ENCODE results near the gene LYZL1. TPM values are rescaled to one million over a fixed set of nuclear protein-coding genes. Genes with fewer than 3 reads are reported as not detected.
"Not testable (repeated sequence)": the region's sequence is repeated elsewhere in the genome, so short reads cannot be mapped to it uniquely, and the experiment has no call there.

The LYZL1 gene
- polyA plus RNA-seq, 3 donors from 2014 or later, result not detected

DNA sequence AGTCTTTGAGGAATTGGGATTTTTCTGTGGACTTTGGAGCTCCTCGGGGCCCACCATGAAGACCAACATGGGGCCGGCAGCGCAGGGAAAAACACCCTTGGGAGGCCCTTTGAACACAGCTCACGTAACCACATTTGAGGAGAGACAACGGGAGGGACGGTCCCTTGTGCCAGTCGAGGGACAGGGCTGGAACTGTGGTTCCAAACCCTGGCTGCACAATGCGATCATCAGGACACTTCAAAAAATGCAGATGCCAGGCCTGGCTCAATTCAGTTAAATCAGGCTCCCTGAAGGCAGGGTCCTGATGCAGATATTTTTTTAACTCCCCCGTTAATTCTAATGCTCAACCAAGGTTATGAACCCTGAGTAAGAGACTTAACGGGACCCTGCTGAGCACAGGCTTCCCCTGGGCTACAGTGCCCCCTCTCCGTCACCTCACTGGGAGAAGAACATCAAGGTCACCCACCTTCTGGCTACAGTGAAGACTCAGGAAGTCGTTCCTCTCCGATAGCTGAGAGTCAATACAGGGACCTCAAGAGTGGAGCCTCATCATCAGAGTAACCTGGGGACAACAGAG is 30.4 kb downstream of the LYZL1 start:
- no peak for DNase-seq
- Mint-ChIP-seq H3K27me3 (ENCODE audit: low read depth in 3 of 3) (peaks cover 0 to 15% (median 13%) of the 10 kb centered on the region in 3 donors), H3K36me3 (no peaks in the 10 kb centered on the region), H3K4me3 (no peak overlapping the region), H3K4me1 (peaks cover 7 to 8% of the 10 kb centered on the region in 2 donors), H3K9me3 (no peaks in the 10 kb centered on the region), H3K27ac (no peak overlapping the region)

DNA sequence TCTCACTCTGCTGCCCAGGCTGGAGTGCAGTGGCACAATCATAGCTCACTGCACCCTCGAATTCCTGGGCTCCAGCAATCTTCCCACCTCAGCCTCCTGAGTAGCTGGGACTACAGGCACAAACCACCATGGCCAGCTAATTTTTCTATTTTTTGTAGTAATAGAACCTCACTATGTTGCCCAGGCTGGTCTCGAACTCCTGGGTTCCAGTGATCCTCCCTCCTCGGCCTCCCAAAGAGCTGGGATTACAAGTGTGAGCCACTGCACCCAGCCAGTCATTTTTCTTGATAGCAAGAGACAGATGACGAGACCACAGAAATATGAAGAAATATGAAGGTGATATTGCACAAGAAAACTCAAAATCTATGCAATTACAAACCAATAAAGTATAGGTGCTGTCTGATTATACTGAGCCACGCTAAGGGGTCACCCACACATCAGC is 31.8 kb downstream of the LYZL1 start:
- H3K4me1 Mint-ChIP-seq, H3K9me3 Mint-ChIP-seq, DNase-seq, H3K4me3 Mint-ChIP-seq, H3K27ac Mint-ChIP-seq, H3K36me3 Mint-ChIP-seq: not testable (repeated sequence)
- peaks cover 0 to 15% (median 13%) of the 10 kb centered on the region in 3 donors for H3K27me3 Mint-ChIP-seq (ENCODE audit: low read depth in 3 of 3)

DNA sequence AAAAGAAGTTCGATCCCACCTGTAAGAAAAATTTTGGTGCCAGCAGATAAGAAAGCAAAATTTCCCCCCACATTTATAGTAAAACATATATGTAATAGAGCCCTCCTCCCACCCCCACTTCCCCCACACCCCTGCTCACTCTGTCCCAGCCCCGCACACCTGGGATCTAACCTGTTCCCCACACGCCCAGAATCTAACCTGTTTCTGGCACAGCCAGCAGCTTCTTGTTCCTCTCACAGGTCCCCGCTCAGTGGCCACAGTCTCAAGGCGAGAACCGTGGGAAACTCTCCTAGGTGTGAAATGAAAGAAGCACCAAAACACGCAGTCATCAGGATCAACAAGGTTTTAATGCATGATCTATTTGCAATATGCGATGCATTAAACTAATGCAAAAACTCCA is 32.8 kb downstream of the LYZL1 start:
- no peak for DNase-seq
- peaks cover 7 to 8% of the 10 kb centered on the region in 2 donors for H3K4me1 Mint-ChIP-seq
- H3K4me3 Mint-ChIP-seq, result no peak overlapping the region
- no peaks in the 10 kb centered on the region for H3K36me3 Mint-ChIP-seq
- no peak overlapping the region for H3K27ac Mint-ChIP-seq
- H3K9me3 Mint-ChIP-seq, result no peaks in the 10 kb centered on the region
- peaks cover 0 to 15% (median 12%) of the 10 kb centered on the region in 3 donors for H3K27me3 Mint-ChIP-seq (ENCODE audit: low read depth in 3 of 3)

DNA sequence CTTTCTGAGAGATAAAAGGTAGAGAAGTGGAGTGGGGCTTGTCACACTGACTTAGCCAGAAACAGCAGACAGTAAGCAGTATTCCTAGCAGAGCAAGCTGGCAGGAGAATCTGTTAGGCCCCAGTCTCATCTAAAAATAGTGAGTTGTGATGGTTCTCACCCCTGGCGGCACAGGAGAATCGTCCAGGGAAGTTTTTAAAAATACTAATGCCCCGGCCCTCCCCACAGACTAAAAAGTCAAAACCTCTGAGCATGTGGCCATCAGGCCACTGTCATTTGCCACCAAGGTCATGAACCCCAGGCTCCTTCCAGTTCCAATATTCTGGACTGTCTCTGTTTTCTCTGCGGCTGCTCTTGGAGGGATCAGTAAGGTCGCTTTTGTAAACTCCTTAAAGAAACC is 34.0 kb downstream of the LYZL1 start:
- peaks cover 6% of the 10 kb centered on the region in 2 donors for H3K4me1 Mint-ChIP-seq
- no peak overlapping the region for H3K27ac Mint-ChIP-seq
- no peak overlapping the region for H3K4me3 Mint-ChIP-seq
- H3K36me3 Mint-ChIP-seq, result no peaks in the 10 kb centered on the region
- H3K9me3 Mint-ChIP-seq, result no peaks in the 10 kb centered on the region
- H3K27me3 Mint-ChIP-seq (ENCODE audit: low read depth in 3 of 3), result peaks cover 0 to 12% (median 10%) of the 10 kb centered on the region in 3 donors
- no peak for DNase-seq

DNA sequence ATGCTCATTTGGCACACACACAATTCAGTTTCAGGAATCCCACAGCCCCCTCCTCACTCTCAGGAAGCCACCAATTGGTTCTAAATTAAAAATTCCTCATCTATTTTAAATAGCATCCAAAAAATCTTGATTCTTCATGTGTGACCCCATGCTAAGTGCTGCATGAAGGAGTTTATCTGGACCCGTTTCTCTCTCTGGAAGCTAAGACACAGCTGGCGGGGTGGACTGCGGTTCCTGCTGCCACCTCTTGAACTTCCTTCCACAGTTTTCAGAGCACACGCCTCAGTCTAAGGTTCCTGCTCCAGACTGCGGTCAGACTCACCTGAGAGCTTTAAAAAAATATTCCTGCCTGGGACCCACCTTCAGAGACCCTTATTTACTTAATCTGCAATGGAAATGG is 34.5 kb downstream of the LYZL1 start:
- Mint-ChIP-seq H3K4me1 (peaks cover 2% of the 10 kb centered on the region in 2 donors), H3K9me3 (peaks cover 0 to 1% (median 0%) of the 10 kb centered on the region in 6 donors), H3K36me3 (no peaks in the 10 kb centered on the region), H3K27ac (no peak overlapping the region), H3K4me3 (no peak overlapping the region), H3K27me3 (ENCODE audit: low read depth in 3 of 3) (peaks cover 0 to 12% (median 9%) of the 10 kb centered on the region in 3 donors)
- no peak for DNase-seq

DNA sequence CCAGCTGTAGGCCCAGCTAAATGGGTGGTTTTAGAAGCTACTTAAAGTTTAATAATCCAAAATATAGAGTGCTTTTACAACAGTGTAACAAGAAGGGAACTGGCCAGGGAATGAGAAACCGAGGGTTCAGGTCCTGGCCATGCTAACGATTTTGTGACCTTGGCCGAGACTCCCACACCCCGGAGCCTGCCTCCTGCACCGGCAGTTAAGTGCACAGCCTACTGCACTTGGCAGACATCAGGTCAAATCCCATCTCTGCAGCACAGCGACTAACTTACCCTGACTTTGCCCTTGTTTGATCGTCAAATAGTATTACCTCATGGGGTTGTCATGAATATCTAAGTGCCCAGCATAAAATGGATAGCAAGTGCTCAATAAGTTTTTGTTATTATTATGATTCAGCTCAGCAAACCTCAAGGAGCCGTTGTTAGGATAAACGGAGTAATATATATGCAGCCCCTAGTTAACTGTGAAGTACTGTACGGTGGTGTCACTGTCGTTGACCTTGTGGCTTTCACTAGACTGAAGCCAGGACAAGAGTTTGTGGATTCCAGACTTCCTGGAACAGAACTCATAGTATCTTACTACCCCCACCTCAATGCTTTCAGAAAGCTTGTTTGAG is 35.5 kb downstream of the LYZL1 start:
- Mint-ChIP-seq H3K4me1 (no peaks in the 10 kb centered on the region), H3K27ac (no peak overlapping the region), H3K27me3 (ENCODE audit: low read depth in 3 of 3) (peaks cover 0 to 9% (median 7%) of the 10 kb centered on the region in 3 donors), H3K4me3 (no peak overlapping the region), H3K36me3 (no peaks in the 10 kb centered on the region), H3K9me3 (peaks cover 0 to 2% (median 0%) of the 10 kb centered on the region in 6 donors)
- DNase-seq, result no peak

DNA sequence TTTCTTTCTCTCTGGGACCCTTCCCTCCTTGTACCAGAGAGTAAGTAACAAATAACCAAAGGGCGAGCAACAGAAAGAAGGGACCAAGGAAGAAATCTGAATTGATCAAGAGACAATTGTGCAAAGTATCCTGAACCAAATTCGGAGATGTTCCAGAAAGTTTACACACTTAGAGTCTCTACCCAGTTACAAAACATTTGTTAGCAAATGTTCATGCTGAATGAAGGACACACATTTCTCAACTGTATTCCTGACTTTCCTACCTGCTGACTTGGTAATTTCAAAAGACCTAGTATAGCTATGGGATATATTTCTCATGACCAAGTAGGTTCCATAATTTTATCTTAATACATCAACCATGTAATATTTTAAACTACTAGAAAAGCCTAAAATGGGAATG is 37.4 kb downstream of the LYZL1 start:
- Mint-ChIP-seq H3K27me3 (ENCODE audit: low read depth in 3 of 3) (peaks cover 0 to 4% (median 4%) of the 10 kb centered on the region in 3 donors), H3K9me3 (peaks cover 0 to 2% (median 0%) of the 10 kb centered on the region in 6 donors), H3K36me3 (no peaks in the 10 kb centered on the region), H3K4me1 (no peaks in the 10 kb centered on the region), H3K27ac (no peak overlapping the region), H3K4me3 (no peak overlapping the region)
- no peak for DNase-seq

DNA sequence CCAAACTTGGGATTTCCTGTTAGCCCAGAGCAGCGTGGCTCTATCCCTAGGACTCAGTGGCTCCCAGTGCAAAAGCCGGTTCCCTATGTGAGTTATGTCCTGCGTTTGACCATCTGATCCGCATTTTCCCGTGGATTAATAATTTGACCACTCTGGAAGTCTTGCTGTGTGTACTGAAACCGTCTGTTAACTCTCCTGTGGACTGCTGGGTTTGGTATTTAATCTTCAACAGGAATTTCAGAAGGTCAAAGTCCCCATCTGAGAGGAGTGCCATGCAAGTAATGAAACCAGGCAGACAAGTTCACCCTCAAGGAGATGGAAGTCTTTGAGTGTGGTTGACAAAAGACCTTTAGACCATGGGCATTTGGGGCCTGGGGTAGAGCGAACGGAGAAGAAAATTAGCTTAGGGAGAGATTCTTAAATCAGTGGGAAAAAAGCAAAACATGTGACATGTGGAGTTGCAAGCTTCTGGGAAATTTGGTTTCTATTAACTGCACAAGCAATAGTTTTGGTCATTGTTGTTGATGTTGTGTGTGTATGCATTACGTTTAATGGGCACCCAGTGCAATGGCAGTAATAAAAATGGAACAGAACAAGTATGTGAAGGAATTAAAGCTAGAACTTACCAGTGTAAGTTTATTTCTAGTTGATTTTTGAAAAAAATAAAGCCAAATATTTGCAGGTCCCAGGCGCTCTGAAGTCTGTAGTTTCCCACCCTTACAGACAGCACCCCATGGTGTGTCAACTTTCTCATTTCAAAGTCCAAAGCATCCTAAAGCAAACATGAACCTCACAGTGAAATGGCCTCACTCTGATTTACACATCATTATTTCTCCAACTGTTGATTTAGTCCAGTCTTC is 38.2 kb downstream of the LYZL1 start:
- no peak for DNase-seq
- no peaks in the 10 kb centered on the region for H3K36me3 Mint-ChIP-seq
- H3K27me3 Mint-ChIP-seq (ENCODE audit: low read depth in 3 of 3), result peaks cover 0 to 4% (median 2%) of the 10 kb centered on the region in 3 donors
- H3K4me3 Mint-ChIP-seq, result no peak overlapping the region
- no peaks in the 10 kb centered on the region for H3K4me1 Mint-ChIP-seq
- H3K9me3 Mint-ChIP-seq, result peaks cover 0 to 2% (median 0%) of the 10 kb centered on the region in 6 donors
- H3K27ac Mint-ChIP-seq, result no peak overlapping the region

DNA sequence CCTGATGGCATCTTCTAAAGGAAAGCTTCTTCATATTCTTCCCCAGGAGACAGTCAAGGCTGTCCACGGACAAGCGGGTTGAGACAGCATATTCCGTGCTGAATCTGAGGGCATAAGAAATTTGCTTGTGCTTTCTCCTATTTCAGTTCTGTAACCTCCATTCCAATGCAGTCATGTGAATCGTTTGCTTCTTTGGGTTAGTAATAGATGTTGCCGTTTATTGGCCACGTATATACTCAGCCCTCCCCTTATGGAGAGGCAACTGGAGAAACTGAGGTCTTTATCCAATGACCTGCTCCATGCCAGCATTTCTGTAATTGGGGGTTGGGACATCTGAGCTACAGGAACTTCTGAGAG is 38.9 kb downstream of the LYZL1 start:
- DNase-seq, result no peak
- H3K4me3 Mint-ChIP-seq, result no peak overlapping the region
- H3K27ac Mint-ChIP-seq, result no peak overlapping the region
- peaks cover 0 to 2% (median 0%) of the 10 kb centered on the region in 6 donors for H3K9me3 Mint-ChIP-seq
- H3K27me3 Mint-ChIP-seq (ENCODE audit: low read depth in 3 of 3), result peaks cover 0 to 4% (median 2%) of the 10 kb centered on the region in 3 donors
- H3K36me3 Mint-ChIP-seq, result no peaks in the 10 kb centered on the region
- H3K4me1 Mint-ChIP-seq, result no peaks in the 10 kb centered on the region

DNA sequence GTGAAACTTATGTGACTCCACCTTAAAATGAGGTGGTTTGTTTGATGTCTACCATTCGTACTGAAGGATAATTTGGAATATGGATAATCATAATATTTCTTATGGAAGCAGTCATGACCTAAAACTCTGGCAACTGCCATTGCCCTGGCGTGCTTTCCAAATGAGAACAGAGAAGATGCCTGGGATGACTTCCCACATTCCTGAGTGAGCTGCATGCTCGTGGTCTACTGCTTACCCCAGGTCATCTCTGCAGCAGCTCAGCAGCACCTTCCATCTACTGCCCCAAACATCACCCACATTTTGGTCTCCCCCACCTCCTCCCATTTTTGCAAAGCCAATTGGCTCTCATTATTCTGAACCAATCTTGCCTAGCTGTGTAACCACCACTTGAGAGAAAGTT is 40.1 kb downstream of the LYZL1 start:
- Mint-ChIP-seq H3K9me3 (peaks cover 0 to 2% (median 0%) of the 10 kb centered on the region in 6 donors), H3K4me1 (no peaks in the 10 kb centered on the region), H3K27me3 (ENCODE audit: low read depth in 3 of 3) (peaks cover 0 to 6% (median 5%) of the 10 kb centered on the region in 3 donors), H3K4me3 (no peak overlapping the region), H3K27ac (no peak overlapping the region), H3K36me3 (no peaks in the 10 kb centered on the region)
- no peak for DNase-seq

DNA sequence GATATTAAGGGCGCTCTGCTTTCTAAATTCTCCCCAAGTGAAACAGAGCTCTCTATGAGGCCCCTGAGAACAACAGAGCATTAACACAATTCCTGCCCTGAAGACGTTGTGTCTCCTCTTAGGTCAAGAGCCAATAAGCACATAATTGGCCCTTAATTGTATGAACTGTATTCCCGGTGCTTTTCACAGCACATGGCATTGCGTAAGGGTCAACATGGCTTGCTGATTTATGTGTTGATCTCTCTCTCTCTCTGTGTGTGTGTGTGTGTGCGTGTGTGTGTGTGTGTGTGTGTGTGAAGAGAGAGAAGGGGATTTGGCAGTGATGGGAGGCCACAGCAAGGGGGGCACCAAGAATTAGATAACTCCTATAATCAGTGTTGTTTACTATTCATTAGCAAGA is 40.5 kb downstream of the LYZL1 start:
- no peaks in the 10 kb centered on the region for H3K36me3 Mint-ChIP-seq
- peaks cover 0 to 2% (median 0%) of the 10 kb centered on the region in 6 donors for H3K9me3 Mint-ChIP-seq
- H3K27ac Mint-ChIP-seq, result no peak overlapping the region
- no peak overlapping the region for H3K4me3 Mint-ChIP-seq
- peaks cover 0 to 6% (median 5%) of the 10 kb centered on the region in 3 donors for H3K27me3 Mint-ChIP-seq (ENCODE audit: low read depth in 3 of 3)
- H3K4me1 Mint-ChIP-seq, result no peaks in the 10 kb centered on the region
- DNase-seq, result no peak

DNA sequence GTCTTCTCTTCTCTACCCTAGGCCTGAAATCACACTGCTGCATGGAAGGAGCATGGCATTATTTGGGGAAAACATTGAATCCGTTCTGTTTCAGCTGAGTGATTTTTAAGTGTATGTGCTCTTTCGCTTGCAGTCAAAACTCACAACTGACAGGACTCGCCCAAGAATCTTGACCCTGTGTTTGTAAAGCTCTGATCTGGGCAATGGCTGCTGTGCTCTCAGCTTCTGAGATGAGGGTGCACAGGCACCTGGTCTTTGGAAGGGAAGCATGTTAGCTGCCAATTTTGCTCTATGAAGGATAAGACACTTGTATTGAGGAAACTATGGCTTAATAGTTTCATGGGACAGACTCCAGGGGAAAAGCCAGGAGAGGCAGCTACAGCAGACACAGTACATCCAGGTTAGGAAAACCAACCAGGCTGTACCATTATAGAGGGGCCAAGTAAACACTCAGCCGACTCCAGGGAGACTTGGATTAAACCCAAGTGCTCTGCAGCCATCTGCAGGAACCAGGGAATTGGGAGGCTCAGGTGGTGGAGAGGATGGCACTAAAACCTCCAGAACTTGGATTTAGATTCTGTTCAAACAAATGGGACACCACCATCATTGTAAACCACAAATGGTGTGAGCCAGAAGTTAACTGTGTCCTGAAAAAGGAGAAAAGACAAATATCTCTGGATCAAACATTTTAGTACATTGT is 43.3 kb downstream of the LYZL1 start:
- Mint-ChIP-seq H3K27me3 (ENCODE audit: low read depth in 3 of 3) (peaks cover 2 to 8% (median 7%) of the 10 kb centered on the region in 3 donors), H3K9me3 (peaks cover 0 to 2% (median 0%) of the 10 kb centered on the region in 6 donors), H3K27ac (no peak overlapping the region), H3K4me3 (no peak overlapping the region), H3K36me3 (no peaks in the 10 kb centered on the region), H3K4me1 (no peaks in the 10 kb centered on the region)
- DNase-seq, result no peak

DNA sequence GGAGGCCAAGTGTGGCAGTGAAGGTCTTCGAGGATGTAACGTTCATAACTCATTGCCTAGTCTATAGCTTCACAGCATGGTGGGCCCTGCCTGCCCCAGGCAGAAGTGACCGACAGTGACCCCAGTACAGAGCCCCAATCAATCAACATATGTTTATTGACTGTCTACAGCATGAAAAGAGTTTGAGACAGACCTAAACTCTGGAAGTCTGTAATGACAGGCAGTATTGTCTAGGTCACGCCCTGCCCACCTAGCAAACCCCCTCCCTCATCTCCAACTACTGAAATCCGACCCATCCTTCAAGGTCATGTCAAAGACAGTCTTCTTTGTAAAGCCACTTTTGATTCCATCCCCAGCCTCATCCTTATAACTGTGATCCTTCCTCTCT is 43.9 kb downstream of the LYZL1 start:
- H3K4me1 Mint-ChIP-seq, result no peaks in the 10 kb centered on the region
- DNase-seq, result no peak
- no peak overlapping the region for H3K4me3 Mint-ChIP-seq
- H3K9me3 Mint-ChIP-seq, result peaks cover 0 to 2% (median 0%) of the 10 kb centered on the region in 6 donors
- H3K27me3 Mint-ChIP-seq (ENCODE audit: low read depth in 3 of 3), result peaks cover 2 to 7% (median 6%) of the 10 kb centered on the region in 3 donors
- H3K36me3 Mint-ChIP-seq, result no peaks in the 10 kb centered on the region
- H3K27ac Mint-ChIP-seq, result no peak overlapping the region

DNA sequence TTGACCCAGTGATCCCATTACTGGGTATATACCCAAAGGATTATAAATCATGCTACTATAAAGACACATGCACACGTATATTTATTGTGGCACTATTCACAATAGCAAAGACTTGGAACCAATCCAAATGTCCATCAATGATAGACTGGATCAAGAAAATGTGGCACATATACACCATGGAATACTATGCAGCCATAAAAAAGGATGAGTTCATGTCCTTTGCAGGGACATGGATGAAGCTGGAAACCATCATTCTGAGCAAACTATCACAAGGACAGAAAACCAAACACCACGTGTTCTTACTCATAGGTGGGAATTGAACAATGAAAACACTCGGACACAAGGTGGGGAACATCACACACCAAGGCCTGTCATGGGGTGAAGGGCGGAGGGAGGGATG is 48.7 kb downstream of the LYZL1 start:
- not testable (repeated sequence) for DNase-seq; H3K27ac Mint-ChIP-seq; H3K9me3 Mint-ChIP-seq; H3K27me3 Mint-ChIP-seq (ENCODE audit: low read depth in 3 of 3); H3K36me3 Mint-ChIP-seq; H3K4me1 Mint-ChIP-seq; H3K4me3 Mint-ChIP-seq
